VCaP (cell line): ENCODE measurements around the gene MIEF1.

Experiments
- H3K27ac ChIP-seq: fragments of 450-650 bp; 2 replicates; pipeline ENCODE4 v1.5.1; 2017
- CTCF ChIP-seq: fragments of 450-650 bp; conservative IDR thresholded peaks from 2 replicates; pipeline ENCODE4 v1.5.1; 2017; ENCODE audit warnings: mild to moderate bottlenecking, moderate library complexity

The MIEF1 gene

GRCh38 chr22:39476664-39477063 lies 25.4 kb upstream of the MIEF1 start:
- H3K27ac ChIP-seq = no peak overlapping the region
- TF ChIP-seq CTCF = no peak

- no peak for TF ChIP-seq CTCF
Observed at GRCh38 chr22:39477542-39477941, 24.5 kb upstream of the MIEF1 start.

GRCh38 chr22:39478441-39478850 lies 23.6 kb upstream of the MIEF1 start:
- no peak for TF ChIP-seq CTCF
- no peak overlapping the region for H3K27ac ChIP-seq

More at GRCh38 chr22:39477542-39477941, 24.5 kb upstream of the MIEF1 start:
- no peak overlapping the region for H3K27ac ChIP-seq

GRCh38 chr22:39479254-39479653 lies 22.8 kb upstream of the MIEF1 start:
- no peak for TF ChIP-seq CTCF
- H3K27ac ChIP-seq = no peak overlapping the region

GRCh38 chr22:39480557-39480956 lies 21.5 kb upstream of the MIEF1 start:
- H3K27ac ChIP-seq = no peak overlapping the region
- TF ChIP-seq CTCF = no peak

- no peak overlapping the region for H3K27ac ChIP-seq
- TF ChIP-seq CTCF = no peak
Observed at GRCh38 chr22:39481054-39481453, 21.0 kb upstream of the MIEF1 start.

GRCh38 chr22:39481595-39481994 lies 20.5 kb upstream of the MIEF1 start:
- no peak for TF ChIP-seq CTCF

GRCh38 chr22:39482768-39483167 lies 19.3 kb upstream of the MIEF1 start:
- no peak for TF ChIP-seq CTCF
- H3K27ac ChIP-seq = no peak overlapping the region

More at GRCh38 chr22:39481595-39481994, 20.5 kb upstream of the MIEF1 start:
- no peak overlapping the region for H3K27ac ChIP-seq
